Measurements from ENCODE around the gene SNCG.
"Not testable (repeated sequence)": the region's sequence is repeated elsewhere in the genome, so short reads cannot be mapped to it uniquely, and the experiment has no call there.

DNA sequence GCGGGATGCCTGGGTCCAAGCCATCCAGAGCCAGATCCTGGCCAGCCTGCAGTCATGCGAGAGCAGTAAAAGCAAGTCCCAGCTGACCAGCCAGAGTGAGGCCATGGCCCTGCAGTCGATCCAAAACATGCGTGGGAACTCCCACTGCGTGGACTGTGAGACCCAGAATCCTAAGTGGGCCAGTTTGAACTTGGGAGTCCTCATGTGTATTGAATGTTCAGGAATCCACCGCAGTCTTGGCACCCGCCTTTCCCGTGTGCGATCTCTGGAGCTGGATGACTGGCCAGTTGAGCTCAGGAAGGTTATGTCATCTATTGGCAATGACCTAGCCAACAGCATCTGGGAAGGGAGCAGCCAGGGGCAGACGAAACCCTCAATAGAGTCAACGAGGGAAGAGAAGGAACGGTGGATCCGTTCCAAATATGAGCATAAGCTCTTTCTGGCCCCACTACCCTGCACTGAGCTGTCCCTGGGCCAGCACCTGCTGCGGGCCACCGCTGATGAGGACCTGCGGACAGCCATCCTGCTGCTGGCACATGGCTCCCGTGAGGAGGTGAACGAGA lies 50.8 kb downstream of the SNCG start:
- TF ChIP-seq, protein P1, sequence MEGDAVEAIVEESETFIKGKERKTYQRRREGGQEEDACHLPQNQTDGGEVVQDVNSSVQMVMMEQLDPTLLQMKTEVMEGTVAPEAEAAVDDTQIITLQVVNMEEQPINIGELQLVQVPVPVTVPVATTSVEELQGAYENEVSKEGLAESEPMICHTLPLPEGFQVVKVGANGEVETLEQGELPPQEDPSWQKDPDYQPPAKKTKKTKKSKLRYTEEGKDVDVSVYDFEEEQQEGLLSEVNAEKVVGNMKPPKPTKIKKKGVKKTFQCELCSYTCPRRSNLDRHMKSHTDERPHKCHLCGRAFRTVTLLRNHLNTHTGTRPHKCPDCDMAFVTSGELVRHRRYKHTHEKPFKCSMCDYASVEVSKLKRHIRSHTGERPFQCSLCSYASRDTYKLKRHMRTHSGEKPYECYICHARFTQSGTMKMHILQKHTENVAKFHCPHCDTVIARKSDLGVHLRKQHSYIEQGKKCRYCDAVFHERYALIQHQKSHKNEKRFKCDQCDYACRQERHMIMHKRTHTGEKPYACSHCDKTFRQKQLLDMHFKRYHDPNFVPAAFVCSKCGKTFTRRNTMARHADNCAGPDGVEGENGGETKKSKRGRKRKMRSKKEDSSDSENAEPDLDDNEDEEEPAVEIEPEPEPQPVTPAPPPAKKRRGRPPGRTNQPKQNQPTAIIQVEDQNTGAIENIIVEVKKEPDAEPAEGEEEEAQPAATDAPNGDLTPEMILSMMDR (conservative IDR thresholded peaks at IDR 0.05; ENCODE audit: low read length) = not testable (repeated sequence)
- not testable (repeated sequence) for TF ChIP-seq EZH2phosphoT487 (IDR thresholded peaks at IDR 0.05; ENCODE audit: borderline replicate concordance, low read depth, low read length)
